NCI-H345 treated with DMSO at 0.1 percent for 48 hours (cell line): ENCODE results near the gene PREX1.
"Not testable (repeated sequence)": the region's sequence is repeated elsewhere in the genome, so short reads cannot be mapped to it uniquely, and the experiment has no call there.

ENCODE experiments used
- DNase-seq: peaks from one replicate; lab custom pipeline; 2025; ENCODE audit not compliant: unreplicated experiment; lab: John Stamatoyannopoulos, UW

The PREX1 gene

DNA sequence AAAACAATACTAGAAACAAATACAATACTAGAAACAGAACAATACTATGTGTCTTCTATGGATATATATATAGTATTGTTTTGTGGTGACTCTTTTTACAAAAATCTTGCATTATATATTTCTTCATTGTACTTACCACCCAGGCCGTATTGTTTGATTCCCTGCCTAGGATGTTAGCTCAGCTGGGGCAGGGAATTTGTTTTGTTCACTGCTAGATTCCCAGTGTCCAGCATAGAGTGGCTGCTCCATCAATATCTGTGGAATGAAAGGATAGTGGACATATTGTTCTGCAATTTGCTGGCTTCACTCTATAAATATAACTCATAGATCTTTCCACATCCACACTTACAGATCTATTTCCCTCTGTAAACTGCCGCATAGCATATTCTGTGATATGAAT lies 21.5 kb upstream of the PREX1 start:
- DNase-seq, result no peak

DNA sequence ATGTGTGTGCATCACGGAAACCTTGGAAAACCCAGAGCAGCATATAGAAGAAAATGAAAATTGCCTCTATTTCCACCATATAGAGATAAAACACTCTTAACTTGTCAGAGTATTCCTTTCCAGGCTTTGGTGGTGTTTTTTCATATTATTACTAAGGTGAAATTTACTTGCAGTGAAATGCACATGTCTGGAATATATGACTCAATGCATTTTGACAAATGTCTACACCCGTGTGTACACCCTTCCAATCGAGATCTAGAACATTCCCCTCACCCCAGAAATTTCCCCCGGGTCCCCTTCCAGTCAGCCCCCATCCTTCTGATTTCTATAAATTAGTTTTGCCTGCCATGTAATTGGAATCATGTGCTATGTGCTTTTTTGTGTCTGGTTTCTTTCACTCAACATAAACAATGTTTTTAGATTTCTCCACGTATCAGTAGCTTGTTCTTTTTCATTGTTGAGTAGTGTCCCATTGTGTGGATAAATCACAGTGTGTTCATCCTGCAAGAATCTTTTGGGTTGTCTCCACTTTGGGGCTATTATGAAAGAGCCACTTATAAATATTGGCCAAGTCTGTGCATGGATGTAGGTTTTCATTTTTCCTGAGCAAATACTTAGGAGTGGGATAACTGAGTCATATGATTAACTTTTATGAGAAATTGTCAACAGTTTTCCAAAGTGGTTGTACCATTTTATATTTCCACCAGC lies 19.9 kb upstream of the PREX1 start:
- DNase-seq, result no peak

DNA sequence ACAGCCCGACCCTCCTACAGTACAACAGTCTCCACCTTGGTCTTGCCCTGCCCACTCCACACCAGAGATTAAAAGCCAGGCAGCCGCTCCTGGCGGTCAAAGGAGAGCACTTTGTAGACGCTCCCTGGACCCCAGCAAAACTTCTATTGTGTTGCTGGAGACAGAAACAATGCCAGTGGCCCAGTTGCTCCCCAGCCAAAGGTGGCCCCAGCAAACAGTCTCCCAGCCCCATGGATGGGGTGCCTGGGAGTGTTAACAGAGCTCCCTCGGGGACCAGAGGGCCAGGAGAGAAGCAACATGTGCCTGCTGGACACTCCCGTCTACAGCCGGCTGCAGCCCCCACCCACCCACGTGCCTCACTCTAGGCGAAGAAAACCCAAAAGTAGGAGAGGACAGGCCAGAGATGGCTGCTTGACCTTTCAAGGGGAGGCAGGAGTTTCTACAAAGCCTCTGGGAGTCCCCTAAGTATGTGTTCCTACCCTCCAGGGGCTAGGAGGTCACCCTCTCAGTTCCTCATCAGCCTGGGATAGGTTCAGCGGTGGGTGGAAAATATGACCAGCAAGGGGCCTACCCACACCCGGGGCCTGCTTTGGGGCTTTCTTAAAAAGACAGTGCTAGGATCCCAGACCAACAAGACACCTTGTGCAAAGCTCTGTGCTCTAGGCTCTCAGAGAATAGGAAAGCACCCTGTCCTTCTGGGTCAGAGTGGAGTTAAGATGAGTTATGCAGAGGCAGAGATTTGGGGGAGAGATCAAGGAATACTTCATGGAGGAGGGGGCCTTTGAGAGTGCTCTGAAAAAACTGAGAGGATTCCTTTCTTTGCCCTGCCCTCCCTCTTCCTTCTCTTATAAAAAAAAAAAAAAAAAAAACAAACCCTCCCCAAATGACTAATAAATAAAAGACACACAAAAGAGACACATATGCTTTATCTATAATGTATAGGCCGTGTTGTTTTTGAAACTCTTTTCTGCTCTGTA lies 19.0 kb upstream of the PREX1 start:
- DNase-seq, result no peak

DNA sequence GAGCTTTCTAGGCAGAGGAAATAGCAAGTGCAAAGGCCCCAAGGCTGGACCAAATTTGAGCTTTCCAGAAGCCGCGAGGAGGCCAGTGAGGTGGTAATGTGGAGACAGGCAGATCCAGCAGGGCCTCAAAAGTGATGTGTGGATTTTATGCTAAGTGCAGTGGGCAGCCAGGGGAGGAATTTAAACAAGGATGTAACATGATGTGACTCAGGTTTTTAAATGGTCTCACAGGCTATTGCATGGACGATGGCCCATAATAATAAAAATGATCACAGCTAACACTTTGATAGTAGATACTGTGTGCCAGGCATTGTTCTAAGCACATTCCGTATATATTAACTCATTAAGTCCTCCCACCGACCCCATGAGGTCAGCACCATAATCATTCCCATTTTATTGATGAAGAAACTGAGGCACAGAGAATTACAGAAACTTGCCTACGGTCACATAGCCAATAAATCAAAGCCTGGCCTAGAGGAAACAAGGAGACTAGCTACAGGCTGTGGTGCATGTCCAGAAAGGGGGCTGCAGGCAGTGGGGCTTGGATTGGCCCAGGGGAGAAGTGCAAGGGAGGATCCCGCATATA lies 18.0 kb upstream of the PREX1 start:
- DNase-seq, result no peak

DNA sequence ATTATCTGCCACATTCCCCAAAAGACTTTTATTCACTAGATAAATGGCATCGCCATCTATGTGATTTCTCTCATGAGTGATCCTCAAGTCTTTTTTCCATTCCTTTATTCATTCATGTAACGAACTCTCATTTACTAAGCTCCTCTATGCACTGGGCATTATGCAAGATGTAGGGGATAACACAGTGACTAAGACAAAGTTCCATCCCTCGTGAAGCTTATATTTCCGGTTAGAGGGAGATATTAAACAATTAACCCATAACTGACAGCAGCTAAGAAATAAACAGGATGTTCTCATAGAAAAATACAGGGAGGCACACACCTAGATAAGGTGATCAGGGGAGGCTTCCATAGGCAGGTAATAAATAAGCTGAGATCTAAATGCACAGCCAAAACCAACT lies 17.2 kb upstream of the PREX1 start:
- DNase-seq, result no peak

DNA sequence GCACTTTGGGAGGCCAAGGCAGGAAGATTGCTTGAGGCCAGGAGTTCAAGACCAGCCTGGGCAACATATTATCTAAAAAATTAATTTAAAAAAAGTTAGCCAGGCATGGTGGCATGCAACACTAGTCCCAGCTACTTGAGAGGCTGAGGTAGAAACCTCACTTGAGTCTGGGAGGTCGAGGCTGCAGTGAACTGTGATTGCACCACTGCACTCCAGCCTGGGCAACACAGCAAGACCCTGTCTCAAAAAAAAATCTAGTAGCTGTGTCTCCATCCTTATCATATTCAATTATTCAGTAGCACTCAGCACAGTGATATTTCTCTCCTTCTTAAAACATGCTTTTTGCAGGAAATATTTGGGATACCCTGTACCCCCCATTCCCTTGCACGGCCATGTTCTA lies 16.1 kb upstream of the PREX1 start:
- DNase-seq, result not testable (repeated sequence)

DNA sequence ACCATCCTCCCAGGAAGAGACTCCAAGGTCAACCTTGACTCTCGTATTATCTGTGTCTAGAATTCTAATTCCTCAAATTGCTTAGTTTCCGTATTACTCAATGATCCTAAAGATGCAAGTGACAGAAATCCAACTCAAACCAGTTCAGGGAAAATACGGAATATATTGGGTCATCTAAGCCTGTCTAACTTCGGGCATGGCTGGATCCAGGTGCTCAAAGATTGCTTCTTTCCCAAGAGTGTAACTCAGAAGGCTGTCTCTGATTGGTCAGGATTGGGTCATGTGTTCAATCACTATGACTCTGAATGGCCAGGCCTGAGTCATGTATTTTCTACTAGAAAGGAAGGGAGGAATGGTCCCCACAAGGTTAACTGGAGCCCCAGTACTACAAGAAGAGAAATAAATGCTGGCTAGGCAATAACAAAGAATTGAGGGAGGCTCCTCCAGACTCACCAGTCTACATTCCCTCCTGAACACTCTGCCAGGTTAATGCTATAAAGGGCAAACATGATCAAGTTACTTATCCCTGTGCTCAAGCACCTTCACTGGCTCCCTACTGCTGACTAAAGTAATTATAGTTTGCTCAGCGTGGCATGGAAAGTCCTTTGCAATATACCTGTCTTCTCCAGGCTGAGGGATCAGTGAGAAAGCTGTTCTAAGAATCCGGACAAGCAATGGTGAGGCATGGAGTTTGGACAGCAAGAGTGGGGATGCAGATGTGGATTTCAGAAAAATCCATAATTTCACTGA lies 15.4 kb upstream of the PREX1 start:
- no peak for DNase-seq

DNA sequence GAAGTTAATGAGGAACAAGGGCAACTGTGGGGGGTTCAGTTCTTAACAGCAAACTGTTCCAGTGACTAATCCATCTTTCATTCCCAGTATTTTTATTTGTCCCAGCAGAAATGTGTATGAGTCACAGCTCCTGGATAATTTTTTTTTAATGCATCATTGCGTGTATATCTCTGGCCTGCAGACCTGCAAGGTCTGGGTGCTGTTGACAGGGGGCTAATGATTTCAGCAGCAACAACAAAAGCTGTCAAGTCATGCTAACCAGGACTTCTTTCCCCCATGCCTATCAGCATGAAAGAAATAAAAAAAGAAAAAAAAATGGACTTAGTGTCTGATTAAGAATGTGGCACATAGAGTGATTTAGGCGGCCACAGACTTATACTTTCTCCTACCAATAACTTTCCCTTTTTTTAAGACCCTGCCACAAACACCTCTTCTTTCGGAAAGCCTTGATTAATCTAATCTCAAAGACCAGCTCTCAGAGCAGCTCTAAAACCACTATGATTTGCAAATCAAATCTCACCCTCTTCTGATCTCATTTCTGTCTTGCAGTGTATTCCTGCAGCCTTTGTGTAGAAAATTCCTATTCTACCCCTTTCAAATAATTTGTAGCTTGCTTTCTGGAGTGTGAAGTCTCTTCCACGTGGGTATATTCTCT lies 14.2 kb upstream of the PREX1 start:
- no peak for DNase-seq

DNA sequence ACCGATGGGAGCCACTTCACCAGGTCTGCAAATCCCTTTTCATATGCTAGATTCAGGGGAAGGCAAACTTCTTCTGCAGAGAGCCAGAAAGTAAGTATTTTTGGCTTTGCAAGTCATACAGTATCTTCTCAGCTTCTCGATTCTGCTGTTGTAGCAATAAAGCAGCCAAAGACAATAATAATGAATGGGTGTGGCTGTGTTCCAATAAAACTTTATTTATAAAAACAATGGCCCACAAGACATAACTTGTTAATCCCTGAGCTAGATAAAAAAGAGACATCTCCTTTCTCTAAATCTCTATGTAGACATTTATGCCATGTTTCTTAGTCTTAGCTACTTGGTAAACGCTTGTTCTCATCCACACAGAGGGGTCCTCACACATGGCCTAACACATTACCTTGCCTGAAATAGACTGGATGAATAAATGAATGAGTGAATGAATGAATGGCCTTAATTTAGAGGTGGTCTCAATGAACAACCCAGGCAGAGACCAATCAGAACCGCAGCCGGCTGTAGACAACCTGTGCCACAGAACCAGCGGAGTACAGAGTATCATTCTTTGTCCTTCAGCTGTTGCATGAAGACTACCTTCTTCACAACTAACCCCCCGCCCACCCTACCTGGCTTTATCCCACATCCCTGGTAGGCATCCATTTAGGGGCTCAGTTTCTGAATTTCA lies 13.5 kb upstream of the PREX1 start:
- DNase-seq, result no peak

DNA sequence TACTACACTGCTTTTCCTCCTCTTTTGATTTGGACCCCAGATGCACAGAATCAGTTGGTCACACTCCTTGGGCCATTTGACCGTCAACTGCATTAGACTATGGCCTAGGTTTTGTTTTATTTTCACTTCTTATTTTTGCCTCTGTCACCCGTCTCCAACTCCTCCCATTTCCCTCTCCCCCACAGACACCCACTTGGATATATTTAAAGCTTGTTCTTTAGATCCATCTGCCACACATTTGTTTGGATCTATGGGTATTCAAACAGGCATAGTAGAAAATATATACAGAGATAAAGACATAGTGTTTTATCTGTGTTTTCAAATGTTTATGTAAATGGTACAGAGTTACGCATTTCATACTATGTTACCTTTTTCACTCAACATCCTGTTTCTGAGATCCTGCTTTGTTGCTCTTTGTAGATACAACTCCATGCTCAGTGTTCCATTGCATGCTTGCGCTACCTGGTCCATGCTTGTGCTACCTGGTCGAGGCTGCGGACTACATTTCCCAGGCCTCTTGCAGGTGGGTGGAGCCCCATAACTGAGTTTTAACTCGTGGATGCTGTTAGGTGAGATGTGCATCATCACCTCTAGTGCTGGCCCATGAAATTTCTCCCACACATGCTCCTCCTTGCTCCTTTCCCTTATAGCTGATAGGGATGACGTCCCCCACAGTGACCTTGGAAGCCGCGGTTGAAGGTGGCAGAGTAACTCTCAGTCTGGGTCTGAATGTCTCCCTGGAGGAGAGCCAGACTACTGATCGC lies 11.5 kb upstream of the PREX1 start:
- DNase-seq, result no peak

DNA sequence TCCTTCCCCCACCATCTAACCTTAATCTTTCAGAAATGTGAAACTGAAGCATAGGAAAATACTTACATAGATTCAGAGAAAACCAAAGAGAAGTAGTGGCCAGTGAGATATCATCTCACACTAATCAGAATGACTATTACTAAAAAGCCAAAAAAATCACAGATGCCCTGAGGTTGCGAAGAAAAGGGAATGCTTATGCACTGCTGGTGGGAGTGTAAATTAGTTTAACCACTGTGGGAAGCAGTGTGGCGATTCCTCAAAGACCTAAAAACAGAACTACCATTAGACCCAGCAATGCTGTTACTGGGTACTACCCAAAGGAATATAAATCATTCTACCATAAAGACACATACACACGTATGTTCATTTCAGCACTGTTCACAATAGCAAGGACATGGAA lies 9.2 kb upstream of the PREX1 start:
- no peak for DNase-seq

DNA sequence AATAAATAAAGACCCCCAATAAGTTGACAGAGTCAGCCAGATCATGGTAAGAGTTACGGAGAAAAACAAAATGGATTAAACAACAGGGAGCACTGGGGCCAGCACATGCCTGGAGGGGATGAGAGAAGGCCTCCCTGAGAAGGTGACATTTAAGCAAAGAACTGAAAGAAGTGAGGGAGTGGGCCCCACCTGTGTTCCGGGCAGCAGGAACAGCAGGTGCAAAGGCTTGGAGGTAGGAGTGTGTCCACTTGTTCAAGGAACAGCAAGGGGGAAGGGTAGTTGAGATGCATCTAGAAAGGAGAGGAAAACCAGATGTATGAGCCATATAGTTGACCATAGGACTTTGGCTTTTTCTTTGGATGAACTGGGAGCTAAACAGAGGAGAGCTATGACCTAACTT lies 7.6 kb upstream of the PREX1 start:
- no peak for DNase-seq

DNA sequence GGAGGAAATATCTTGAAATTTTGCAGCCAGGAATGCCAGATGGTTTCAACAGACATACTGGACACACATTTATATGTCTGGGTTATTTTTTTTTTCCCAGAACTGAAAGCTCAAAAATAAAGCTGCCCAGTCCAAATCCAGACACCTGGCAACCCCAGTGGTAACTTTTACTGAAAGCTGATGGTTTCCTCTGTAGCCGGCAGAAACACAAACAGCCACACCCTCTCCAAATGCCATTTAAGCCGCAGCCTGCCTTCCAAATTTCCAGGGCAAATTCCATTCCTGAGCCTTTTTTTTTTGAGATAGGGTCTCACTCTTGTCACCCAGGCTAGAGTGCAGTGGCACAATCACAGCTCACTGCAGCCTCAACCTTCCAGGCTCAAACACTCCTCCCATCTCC lies 6.5 kb upstream of the PREX1 start:
- no peak for DNase-seq

DNA sequence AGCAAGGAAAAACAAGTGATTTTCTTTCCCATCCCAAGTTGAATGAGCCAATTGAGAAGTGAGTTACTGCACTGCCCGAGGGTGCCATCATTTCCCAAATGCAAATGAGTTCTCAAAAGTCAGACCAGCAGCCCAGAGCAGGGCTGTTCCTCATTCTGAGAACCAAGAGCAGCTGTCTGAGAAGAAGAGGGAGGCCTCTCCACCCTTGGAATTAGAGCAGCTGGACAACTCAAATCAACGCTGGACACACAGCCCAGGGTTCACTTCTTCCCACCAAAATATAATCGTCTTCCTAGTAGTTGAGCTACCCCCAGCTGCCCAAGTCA lies 4.6 kb upstream of the PREX1 start:
- DNase-seq, result no peak

DNA sequence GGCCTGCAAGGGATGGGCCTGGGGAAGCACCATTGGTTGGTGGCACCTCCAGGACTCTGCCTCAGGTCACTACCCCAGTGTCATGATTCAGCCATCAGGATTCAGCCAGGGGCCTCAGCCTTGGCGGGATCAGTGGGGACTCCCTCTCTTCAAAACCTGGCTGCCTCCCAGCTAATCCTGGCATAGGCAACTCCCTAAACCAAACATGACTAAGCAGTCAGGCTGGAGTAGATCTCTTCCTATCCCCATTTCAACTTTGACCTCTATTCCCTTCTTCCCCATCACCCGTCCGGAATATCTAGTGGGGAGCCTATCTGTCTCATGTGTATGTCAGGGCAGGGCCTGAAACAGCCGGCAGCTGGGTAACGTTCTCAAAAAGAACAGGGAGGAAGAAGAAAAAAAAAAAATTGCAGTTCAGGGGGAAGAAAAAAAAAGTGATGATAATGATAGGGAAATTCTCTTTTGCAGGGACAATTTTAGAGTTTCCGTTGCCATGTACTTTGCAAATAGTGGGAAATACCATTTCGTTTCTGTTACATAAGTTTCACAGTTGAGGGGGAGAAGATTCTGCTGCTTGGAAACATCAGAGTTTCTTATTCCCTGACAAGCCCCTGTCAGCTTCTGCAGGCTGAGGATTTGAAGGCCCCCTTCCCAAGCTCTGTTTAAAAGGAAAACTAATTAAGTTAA lies 4.1 kb upstream of the PREX1 start:
- no peak for DNase-seq

DNA sequence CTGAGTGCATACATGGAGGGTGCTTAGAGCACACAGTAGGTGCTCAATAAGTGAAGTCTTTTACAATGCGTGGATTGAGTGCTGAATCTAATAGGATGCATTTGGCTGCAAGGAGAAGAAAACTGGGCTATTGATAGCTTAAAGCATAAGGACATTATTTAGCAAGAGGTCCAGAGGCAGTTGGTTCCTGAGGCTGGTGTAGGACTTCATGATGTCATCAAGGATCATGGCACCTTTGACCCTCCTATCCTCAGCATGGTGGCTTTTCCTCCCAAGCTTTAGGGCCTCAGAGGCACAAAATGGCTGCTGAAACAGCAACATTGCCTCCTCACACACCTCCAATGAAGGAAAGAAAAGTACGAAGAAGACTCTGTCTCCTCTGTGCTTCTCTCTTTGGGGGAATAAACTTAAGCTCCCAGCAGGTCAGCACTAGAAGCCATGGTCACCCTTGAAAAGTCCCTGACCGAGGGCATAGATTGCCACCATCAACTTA lies 3.1 kb upstream of the PREX1 start:
- DNase-seq, result no peak

DNA sequence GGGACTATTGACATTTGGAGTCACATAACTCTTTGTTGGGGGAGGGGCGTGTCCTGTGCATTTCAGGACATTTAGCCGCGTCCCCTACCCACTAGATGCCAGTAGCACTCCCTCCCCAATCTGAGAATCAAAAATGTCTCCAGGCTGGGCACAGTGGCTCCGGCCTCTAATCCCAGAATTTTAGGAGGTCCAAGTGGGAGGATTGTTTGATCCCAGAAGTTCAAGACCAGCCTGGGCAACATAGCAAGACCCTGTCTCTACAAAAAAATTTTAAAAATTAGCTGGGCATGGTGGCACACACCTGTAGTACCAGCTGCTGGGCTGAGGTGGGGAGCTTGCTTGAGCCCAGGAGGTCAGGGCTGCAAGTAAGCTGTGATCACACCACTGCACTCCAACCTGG lies 2.1 kb upstream of the PREX1 start:
- DNase-seq, result no peak

DNA sequence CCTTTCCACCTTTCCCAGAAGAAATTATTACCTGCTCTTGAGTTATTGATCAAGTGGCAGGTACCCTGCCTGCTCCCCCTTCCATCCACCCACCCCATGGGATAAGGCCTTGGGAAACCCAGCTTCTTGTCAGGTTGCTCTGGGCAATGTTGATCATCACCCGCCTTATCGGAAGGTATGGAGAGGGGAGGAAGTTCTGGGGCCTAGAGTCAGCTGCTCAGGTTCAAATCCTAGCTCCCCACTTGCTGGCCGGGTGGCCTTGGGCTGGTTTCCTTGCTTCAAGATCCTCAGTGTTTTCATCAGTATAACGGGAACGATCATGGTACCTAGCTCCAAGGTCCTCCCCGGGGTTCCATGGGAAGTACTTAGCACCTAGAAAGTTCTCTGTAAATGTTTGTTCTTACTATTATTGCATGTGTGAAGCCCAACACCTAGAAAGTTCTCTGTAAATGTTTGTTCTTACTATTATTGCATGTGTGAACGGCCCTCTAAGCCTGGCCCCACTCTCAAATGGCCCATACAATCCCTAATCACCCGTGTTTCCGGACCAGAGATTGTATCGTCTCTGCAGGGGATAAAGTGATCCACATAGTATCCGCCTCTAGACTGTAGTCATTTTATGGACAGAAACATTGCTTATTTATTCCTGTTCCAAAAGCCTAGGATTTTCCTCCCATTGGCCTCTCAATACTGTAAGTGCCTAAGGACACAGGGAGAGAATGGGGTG lies 1.1 kb upstream of the PREX1 start:
- DNase-seq, result no peak
